ENCODE measurements around the gene ROR1.

ROR1 gene

DNA sequence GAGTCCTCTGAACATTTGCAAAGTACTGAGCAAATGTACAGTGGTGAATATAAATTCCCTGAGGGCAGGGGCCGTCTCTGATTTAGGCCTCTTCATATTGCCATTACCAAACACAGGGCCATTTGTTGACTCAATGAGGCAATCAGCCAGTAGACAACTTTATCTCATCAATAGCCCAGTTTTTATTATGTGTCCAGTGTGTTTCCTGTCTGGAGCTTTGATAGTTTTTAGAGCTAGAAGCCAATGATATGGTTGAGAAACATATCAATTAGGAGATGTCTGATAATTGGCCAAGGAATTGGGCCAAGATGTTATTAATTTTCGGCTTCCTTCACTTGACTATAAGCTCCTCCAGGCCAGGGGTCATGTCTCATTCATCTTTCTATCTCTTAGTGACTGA lies 163.0 kb downstream of the ROR1 start:
- no peak for TF ChIP-seq JUND (IDR thresholded peaks at IDR 0.05; ENCODE audit: low read depth)
- in situ Hi-C loops (cut with HindIII; ENCODE audit: low pct_unique_long_range_greater_than_20kb, low sequenced_read_pairs) = no loop called here

DNA sequence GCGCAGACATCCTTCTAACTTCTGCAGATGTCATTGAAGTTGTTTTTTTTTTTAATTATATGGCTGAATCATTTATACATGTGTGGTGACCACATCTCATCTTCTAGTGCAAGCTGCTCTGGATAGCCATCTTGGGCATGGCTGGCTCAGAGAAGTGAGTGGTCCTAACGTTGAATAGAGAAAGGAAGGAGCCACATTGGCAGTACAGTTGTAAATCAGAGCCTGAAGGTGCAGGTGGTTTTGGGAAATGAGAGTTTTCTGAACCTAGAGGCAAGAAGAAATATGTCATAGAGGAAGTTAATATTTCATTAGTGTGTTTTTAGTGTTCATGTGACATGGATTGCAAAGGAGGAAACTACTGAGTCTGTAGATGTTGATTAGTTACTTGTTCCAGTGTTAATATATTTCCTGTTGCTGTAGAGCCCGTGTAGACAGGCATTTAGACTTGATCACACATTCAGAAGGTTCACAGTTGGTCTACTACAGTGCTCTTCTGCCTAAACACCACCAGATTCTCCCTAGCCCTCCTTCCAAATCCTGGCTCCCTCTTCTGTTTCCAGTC lies 163.7 kb downstream of the ROR1 start:
- no peak for TF ChIP-seq JUND (IDR thresholded peaks at IDR 0.05; ENCODE audit: low read depth)
- in situ Hi-C loops (cut with HindIII; ENCODE audit: low pct_unique_long_range_greater_than_20kb, low sequenced_read_pairs) = no loop called here
- no peak for DNase-seq (ENCODE audit: low read depth in 1 of 2, low spot score in 1 of 2)

More for the DNA sequence above, 163.0 kb downstream of the ROR1 start:
- no peak for DNase-seq (ENCODE audit: low read depth in 1 of 2, low spot score in 1 of 2)

DNA sequence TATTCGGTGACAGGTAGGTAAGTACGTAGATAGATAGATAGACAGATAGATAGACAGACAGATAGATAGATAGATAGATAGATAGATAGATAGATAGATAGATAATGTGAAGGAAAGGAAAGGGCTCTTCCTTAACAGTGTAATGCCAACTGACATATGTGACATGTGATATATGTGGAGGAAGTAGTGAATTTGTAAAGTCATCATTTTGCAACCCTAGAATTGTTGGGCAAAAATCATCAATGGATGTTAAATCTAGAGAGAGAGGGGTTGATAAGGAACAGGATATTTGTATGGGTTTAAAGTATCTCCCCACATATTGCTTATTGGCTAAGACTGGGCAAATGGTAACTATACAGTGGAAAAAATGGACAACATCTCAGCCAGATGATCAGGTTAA lies 166.6 kb downstream of the ROR1 start:
- in situ Hi-C loops (cut with HindIII; ENCODE audit: low pct_unique_long_range_greater_than_20kb, low sequenced_read_pairs) = no loop called here
- DNase-seq (ENCODE audit: low read depth in 1 of 2, low spot score in 1 of 2) = no peak
- TF ChIP-seq JUND (IDR thresholded peaks at IDR 0.05; ENCODE audit: low read depth) = no peak

DNA sequence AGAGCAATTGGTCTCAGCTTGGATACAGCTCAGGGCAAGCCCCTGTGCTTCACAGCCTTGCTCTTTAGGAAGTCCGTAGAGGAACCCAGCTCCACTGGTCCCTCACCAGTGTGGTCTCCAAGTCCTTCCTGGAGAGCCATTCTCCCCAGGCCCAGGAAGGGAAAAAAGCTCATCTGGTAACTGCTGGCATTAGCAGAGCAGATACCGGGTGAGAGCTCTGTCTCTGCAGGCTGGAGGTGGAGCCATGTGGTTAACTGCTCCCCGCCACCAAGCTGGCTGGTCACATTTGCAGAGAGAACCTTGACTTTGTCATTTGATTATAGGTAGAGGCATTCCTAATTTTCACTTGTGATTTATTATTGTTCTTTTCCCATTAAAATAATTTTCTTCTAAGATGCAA lies 169.6 kb downstream of the ROR1 start:
- no peak for DNase-seq (ENCODE audit: low read depth in 1 of 2, low spot score in 1 of 2)
- no peak for TF ChIP-seq JUND (IDR thresholded peaks at IDR 0.05; ENCODE audit: low read depth)
- in situ Hi-C loops (cut with HindIII; ENCODE audit: low pct_unique_long_range_greater_than_20kb, low sequenced_read_pairs) = no loop called here

DNA sequence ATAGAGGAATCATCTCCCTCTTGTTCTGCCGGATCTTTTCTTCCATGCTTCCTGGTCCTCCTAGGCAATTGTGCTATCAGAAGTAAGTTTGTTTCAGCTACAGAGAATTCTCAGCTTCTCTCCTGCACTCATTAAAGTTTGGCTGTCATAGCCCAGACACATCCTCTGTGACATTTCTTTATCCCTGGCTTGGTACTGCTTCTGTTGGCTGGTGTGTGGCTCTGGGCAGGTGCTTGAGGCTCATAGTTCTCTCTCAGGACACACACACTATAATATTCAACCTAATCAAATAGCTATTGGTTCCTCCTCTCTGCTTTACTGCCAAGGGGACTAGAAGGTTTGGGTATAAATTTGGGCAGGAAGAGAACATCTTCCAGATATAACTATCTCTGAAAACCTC lies 172.1 kb downstream of the ROR1 start:
- in situ Hi-C loops (cut with HindIII; ENCODE audit: low pct_unique_long_range_greater_than_20kb, low sequenced_read_pairs) = no loop called here
- TF ChIP-seq JUND (IDR thresholded peaks at IDR 0.05; ENCODE audit: low read depth) = no peak
- DNase-seq (ENCODE audit: low read depth in 1 of 2, low spot score in 1 of 2) = no peak

DNA sequence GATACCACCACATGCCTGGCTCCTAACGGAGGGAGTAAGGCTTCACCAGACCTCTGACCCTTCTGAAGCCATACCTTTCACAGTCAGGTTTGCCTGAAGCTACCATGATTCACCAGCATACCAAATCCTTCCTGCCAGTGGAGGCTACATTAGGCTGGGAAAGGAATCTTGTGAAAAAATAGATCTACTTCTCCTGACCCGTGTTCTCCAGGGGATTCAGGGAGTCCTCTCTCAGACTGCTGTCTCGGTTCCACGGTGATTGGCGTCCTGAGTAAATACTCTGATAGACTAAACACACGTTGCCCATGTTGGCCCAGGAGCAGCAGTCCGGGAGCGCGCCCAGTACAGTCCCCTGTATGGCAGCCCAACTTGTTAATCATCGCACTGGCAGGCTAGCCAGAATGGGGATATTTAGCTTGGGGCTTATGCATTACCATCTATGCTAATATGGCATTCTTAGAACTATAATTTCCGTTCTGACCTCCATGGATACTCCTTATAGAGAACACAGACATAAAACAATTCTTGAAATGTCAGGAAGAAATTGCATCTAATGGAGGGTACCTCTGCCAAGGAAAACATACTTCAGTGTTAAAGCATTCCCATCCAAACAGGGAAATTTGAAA lies 173.2 kb downstream of the ROR1 start:
- DNase-seq (ENCODE audit: low read depth in 1 of 2, low spot score in 1 of 2) = no peak
- in situ Hi-C loops (cut with HindIII; ENCODE audit: low pct_unique_long_range_greater_than_20kb, low sequenced_read_pairs) = no loop called here
- TF ChIP-seq JUND (IDR thresholded peaks at IDR 0.05; ENCODE audit: low read depth) = no peak

DNA sequence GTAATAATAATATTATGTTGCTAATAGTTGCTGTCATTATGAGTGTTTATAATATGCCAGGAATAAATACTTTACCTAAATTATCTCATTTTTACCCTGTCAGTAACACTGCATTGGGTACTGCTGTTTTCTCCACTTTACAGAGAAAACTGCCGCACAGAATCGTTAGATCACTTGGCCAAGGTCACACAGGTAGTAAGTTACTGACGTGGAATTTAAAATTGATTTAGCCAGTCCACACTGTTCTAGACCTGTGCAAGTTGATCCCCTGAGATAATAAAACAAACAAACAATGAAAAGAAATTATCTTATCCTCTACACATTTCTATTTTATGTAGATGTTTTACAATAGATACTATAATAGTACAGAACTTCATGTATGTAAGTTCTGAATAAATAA lies 174.1 kb downstream of the ROR1 start:
- no peak for DNase-seq (ENCODE audit: low read depth in 1 of 2, low spot score in 1 of 2)
- TF ChIP-seq JUND (IDR thresholded peaks at IDR 0.05; ENCODE audit: low read depth) = no peak
- in situ Hi-C loops (cut with HindIII; ENCODE audit: low pct_unique_long_range_greater_than_20kb, low sequenced_read_pairs) = no loop called here

DNA sequence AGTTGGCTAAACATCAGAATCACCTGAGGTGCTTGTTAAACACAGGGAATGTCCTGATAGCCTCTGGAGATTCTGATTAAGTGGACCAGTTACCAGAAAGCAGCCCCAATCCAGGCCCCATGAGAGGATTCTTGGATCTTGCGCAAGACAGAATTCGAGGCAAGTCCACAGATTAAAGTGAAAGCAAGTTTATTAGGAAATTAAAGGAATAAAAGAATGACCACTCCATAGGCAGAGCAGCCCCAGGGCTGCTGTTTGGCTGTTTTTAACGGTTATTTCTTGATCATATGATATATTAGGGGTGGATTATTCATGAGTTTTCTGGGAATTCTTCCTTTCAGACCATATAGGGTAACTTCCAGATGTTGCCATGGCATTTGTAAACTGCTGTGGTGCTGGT lies 176.2 kb downstream of the ROR1 start:
- no peak for DNase-seq (ENCODE audit: low read depth in 1 of 2, low spot score in 1 of 2)
- no peak for TF ChIP-seq JUND (IDR thresholded peaks at IDR 0.05; ENCODE audit: low read depth)
- in situ Hi-C loops (cut with HindIII; ENCODE audit: low pct_unique_long_range_greater_than_20kb, low sequenced_read_pairs) = no loop called here

DNA sequence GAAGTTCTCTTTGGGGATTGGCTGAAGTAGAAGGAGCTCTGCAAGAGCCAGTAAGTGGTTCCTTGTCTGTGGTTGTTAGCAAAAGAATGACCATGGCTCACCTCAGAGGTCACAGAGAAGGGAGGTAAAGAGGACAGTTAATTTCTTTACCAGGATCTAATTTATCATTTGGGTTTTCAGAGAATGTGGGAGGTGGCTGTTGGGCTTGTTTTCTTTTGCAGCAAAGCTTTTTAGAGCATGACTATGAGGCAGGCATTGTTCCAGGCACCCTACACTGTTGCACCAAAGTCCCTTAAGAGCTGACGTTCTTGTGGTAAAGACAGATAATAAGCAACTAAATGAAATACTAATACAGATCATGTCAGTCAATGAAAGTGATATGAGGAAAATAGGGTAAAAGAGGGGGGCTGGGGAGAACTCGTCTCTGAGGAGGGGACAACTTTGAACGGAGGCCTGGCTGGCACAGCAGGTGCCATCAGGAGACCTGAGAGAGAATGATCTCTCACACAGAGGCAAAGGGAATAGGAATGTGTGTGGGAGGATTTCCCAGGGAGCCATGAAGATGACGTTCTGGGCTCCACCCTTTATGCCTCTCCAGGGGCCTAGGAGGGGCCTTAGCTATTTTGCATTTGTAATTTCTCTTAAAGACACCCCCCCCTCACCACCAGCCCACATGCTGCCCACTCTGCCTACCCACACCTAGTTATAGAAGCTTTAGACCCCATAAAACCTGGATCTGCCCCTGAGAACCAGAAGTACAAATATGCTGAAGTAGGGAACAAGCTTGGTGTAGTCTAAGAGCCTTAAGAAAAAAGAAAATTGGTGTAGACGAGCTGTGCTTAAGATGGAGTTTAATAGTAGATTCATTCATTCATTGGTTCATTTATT lies 177.5 kb downstream of the ROR1 start:
- in situ Hi-C loops (cut with HindIII; ENCODE audit: low pct_unique_long_range_greater_than_20kb, low sequenced_read_pairs) = no loop called here
- no peak for DNase-seq (ENCODE audit: low read depth in 1 of 2, low spot score in 1 of 2)
- TF ChIP-seq JUND (IDR thresholded peaks at IDR 0.05; ENCODE audit: low read depth) = no peak

DNA sequence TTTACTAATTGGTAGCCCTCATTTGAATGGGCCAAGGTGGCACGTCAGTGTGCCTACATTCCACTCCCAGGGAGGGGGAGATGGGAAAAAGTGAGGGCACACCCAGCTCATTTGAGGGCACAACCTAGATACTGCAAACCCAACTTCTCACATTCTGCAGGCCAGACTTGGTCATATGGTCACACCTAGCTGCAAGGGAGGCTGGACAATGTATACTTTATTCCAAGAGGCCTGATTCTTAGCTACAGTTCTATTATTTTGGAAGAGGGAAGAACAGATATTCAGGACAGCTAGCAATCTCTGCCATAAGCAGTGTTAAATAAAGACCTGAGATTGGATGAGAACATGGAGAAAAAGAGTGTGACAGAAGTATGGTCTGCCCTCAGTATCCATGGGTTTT lies 180.4 kb downstream of the ROR1 start:
- DNase-seq (ENCODE audit: low read depth in 1 of 2, low spot score in 1 of 2) = no peak
- in situ Hi-C loops (cut with HindIII; ENCODE audit: low pct_unique_long_range_greater_than_20kb, low sequenced_read_pairs) = no loop called here

DNA sequence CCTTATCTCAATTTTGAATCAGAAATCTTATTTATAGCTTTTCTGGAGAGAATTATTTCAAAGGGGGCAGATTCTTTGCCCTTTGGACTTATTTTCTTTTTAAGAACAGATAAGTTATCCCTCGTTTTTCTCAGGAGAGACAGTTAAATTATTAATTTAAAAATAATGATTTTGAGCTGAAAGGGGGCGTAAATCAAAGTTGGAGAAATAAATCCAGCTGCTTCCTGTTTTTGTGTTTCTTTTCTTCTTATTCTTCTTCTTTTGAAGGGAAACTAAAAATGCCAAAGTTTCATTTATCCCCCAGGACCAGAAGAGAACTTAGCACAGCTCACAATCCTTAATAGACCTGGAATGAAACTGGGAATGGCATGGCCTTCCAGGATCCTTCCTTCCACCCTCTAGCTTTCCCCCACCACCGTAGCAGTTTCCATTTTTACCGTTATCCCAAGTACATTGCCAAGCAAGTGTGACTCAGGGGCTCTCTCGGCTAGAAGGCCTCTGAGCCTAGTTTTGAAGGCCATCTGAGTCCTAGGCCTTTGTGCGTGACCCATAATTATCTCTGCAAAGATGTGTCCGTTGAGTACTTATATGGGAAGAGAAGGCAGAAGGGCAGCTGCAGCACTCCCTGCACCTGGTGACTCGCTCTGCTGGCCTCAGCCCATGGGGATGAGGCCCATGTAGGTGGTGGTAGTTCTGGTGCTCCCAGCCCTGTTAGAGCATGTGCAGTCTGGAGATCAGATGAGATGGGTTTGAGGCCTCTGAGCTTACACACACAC lies 181.7 kb downstream of the ROR1 start:
- no peak for DNase-seq (ENCODE audit: low read depth in 1 of 2, low spot score in 1 of 2)
- in situ Hi-C loops (cut with HindIII; ENCODE audit: low pct_unique_long_range_greater_than_20kb, low sequenced_read_pairs) = no loop called here
- TF ChIP-seq JUND (IDR thresholded peaks at IDR 0.05; ENCODE audit: low read depth) = no peak

More for the DNA sequence above, 180.4 kb downstream of the ROR1 start:
- TF ChIP-seq JUND (IDR thresholded peaks at IDR 0.05; ENCODE audit: low read depth) = no peak

DNA sequence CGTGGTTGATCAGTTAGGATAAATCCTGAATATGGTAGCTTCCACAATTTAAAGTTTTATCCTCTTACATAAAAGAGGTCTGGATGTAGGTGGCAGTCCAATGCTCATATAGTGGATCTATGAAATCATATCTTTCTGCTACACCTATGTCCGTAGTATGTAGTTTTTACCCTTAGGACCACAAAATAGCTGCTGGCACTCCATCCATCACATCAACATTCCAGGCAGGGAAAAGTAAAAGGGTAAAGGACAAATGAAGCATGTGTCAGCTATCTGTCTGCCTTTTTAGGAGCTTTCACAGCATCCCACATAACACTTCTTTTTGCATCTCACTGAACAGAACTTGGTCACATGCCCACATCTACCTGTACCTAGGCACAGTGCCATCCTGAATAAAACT lies 184.7 kb downstream of the ROR1 start:
- no peak for TF ChIP-seq JUND (IDR thresholded peaks at IDR 0.05; ENCODE audit: low read depth)
- no peak for DNase-seq (ENCODE audit: low read depth in 1 of 2, low spot score in 1 of 2)
- in situ Hi-C loops (cut with HindIII; ENCODE audit: low pct_unique_long_range_greater_than_20kb, low sequenced_read_pairs) = no loop called here
